OCI-M2 (cell line): ENCODE data around the gene LY6G5C.
"Not testable (repeated sequence)": the region's sequence is repeated elsewhere in the genome, so short reads cannot be mapped to it uniquely, and the experiment has no call there.

ENCODE experiments used
- DNase-seq: peaks from one replicate; lab custom pipeline; 2025; ENCODE audit not compliant: unreplicated experiment; lab: John Stamatoyannopoulos, UW

Gene LY6G5C

GRCh38 chr6:31715022-31715958 is 34.4 kb upstream of the LY6G5C start, which contains the start of gene LY6G6D:
Gene LY6G6D, plus strand, starts transcription at chr6:31715348. Its CDS starts 8 bp downstream, at chr6:31715356.
- no peak for DNase-seq

GRCh38 chr6:31713991-31714684 is 33.3 kb upstream of the LY6G5C start:
- no peak for DNase-seq

GRCh38 chr6:31713465-31713864 is 32.6 kb upstream of the LY6G5C start:
- DNase-seq, result no peak

- no peak for DNase-seq
Observed at GRCh38 chr6:31712296-31712695, 31.4 kb upstream of the LY6G5C start.

GRCh38 chr6:31711233-31711632 is 30.4 kb upstream of the LY6G5C start:
- peak; percentile 80 for DNase-seq

- no peak for DNase-seq
Observed at GRCh38 chr6:31710523-31711219, 29.8 kb upstream of the LY6G5C start.

GRCh38 chr6:31709157-31709556 is 28.3 kb upstream of the LY6G5C start:
- not testable (repeated sequence) for DNase-seq

- no peak for DNase-seq
Observed at GRCh38 chr6:31708224-31708623, 27.4 kb upstream of the LY6G5C start.

- DNase-seq, result no peak
Observed at GRCh38 chr6:31707701-31708100, 26.8 kb upstream of the LY6G5C start.

- peak; percentile 68 for DNase-seq
Observed at GRCh38 chr6:31706599-31706998, 25.7 kb upstream of the LY6G5C start, which contains the start of gene LY6G6F. Gene LY6G6F, plus strand, starts transcription at chr6:31706866. Its CDS starts 41 bp downstream, at chr6:31706907.

- DNase-seq, result no peak
Observed at GRCh38 chr6:31705931-31706330, 25.1 kb upstream of the LY6G5C start.

GRCh38 chr6:31702819-31703716 is 22.2 kb upstream of the LY6G5C start, which contains the start of gene ABHD16A:
Gene ABHD16A, minus strand, starts transcription at chr6:31703324. Its CDS starts 43 bp downstream, at chr6:31703281.
- peak; percentile 92 for DNase-seq

GRCh38 chr6:31702405-31702818 is 21.5 kb upstream of the LY6G5C start:
- no peak for DNase-seq

GRCh38 chr6:31701666-31702404 is 21.0 kb upstream of the LY6G5C start:
- no peak for DNase-seq

- DNase-seq, result no peak
Observed at GRCh38 chr6:31700740-31701401, 20.0 kb upstream of the LY6G5C start.

- DNase-seq, result no peak
Observed at GRCh38 chr6:31697555-31697954, 16.7 kb upstream of the LY6G5C start.

- DNase-seq, result no peak
Observed at GRCh38 chr6:31693535-31693934, 12.7 kb upstream of the LY6G5C start.

- no peak for DNase-seq
Observed at GRCh38 chr6:31692886-31693285, 12.0 kb upstream of the LY6G5C start.

- no peak for DNase-seq
Observed at GRCh38 chr6:31692353-31692752, 11.5 kb upstream of the LY6G5C start.
